WTC11 (cell line): Measurements from ENCODE around the gene PYGB. TPM values are rescaled to one million over a fixed set of nuclear protein-coding genes. Genes with fewer than 3 reads are reported as not detected.
"Not testable (repeated sequence)": the region's sequence is repeated elsewhere in the genome, so short reads cannot be mapped to it uniquely, and the experiment has no call there.

Experiments used
- ATAC-seq: fragments of 200-7000 bp; cut with Tn5 transposase; 2 replicates; pipeline ENCODE4 v1.10.0; 2021; ENCODE audit warnings: mild to moderate bottlenecking, moderate library complexity
- CTCF ChIA-PET: fragments of 300-600 bp; sonication (Branson Sonifier 250); formaldehyde crosslinking; loops from one replicate; lab custom pipeline; 2021; ENCODE audit warnings: antibody characterized with exemption; lab: Charles Lee
- POLR2A ChIA-PET: fragments of 350-600 bp; sonication (Branson Sonifier 250); formaldehyde crosslinking; loops from one replicate; lab custom pipeline; 2021; ENCODE audit warnings: antibody characterized with exemption; lab: Charles Lee
- DNase-seq: peaks from one replicate; pipeline ENCODE4 v3.0.0; 2021; ENCODE audit warnings: low spot score
- H3K27ac Mint-ChIP-seq: 2 replicates; pipeline ENCODE4 v1.8.0; 2021; ENCODE audit warnings: mixed read lengths
- H3K27me3 Mint-ChIP-seq: 2 replicates; pipeline ENCODE4 v1.8.0; 2021; ENCODE audit warnings: low read depth, mild to moderate bottlenecking, moderate library complexity, mixed read lengths
- H3K36me3 Mint-ChIP-seq: 2 replicates; pipeline ENCODE4 v1.8.0; 2021; ENCODE audit warnings: mixed read lengths
- H3K4me1 Mint-ChIP-seq: 2 replicates; pipeline ENCODE4 v1.8.0; 2022; ENCODE audit warnings: mixed read lengths
- H3K4me3 Mint-ChIP-seq: 2 replicates; pipeline ENCODE4 v1.8.0; 2021; ENCODE audit warnings: mild to moderate bottlenecking, moderate library complexity, mixed read lengths
- H3K9me3 Mint-ChIP-seq: 2 replicates; pipeline ENCODE4 v1.8.0; 2021; ENCODE audit warnings: mixed read lengths
- ATF1 ChIP-seq: sonication (generic); formaldehyde crosslinking; IDR thresholded peaks from 2 replicates; pipeline ENCODE4 v1.8.1; 2023; ENCODE audit warnings: mild to moderate bottlenecking, moderate library complexity, missing genetic modification reagents
- EMX1 ChIP-seq: fragments of 250-450 bp; sonication (Bioruptor Pico); IDR thresholded peaks from 2 replicates; pipeline ENCODE4 v1.8.0; 2021; ENCODE audit warnings: mild to moderate bottlenecking
- ERG ChIP-seq: fragments of 250-450 bp; sonication (Bioruptor Pico); IDR thresholded peaks from 2 replicates; pipeline ENCODE4 v1.8.0; 2021; ENCODE audit warnings: mild to moderate bottlenecking
- ESRRA ChIP-seq: sonication (generic); formaldehyde crosslinking; IDR thresholded peaks from 2 replicates; pipeline ENCODE4 v1.8.1; 2022; ENCODE audit warnings: mild to moderate bottlenecking, missing genetic modification reagents, borderline replicate concordance
- ETV6 ChIP-seq: sonication (generic); formaldehyde crosslinking; IDR thresholded peaks from 2 replicates; pipeline ENCODE4 v1.8.1; 2022; ENCODE audit warnings: mild to moderate bottlenecking, missing genetic modification reagents
- GRHL2 ChIP-seq: fragments of 250-450 bp; sonication (Bioruptor Pico); IDR thresholded peaks from 2 replicates; pipeline ENCODE4 v1.8.0; 2022; ENCODE audit warnings: mild to moderate bottlenecking, moderate library complexity; ENCODE audit not compliant: insufficient replicate concordance, severe bottlenecking
- HMGA2 ChIP-seq: fragments of 250-450 bp; sonication (Bioruptor Pico); IDR thresholded peaks from 2 replicates; pipeline ENCODE4 v1.4.0; 2021; ENCODE audit warnings: mild to moderate bottlenecking, moderate library complexity
- NR3C1 ChIP-seq: sonication (generic); formaldehyde crosslinking; conservative IDR thresholded peaks from 2 replicates; pipeline ENCODE4 v1.8.1; 2023; ENCODE audit warnings: low read depth, mild to moderate bottlenecking, missing genetic modification reagents
- OVOL2 ChIP-seq: fragments of 250-450 bp; sonication (Bioruptor Pico); IDR thresholded peaks from 2 replicates; pipeline ENCODE4 v1.9.0; 2021; ENCODE audit warnings: mild to moderate bottlenecking, borderline replicate concordance
- RELA ChIP-seq: sonication (generic); formaldehyde crosslinking; IDR thresholded peaks from 2 replicates; pipeline ENCODE4 v1.8.1; 2022; ENCODE audit warnings: missing genetic modification reagents, mild to moderate bottlenecking, borderline replicate concordance
- RORB ChIP-seq: fragments of 250-450 bp; sonication (Bioruptor Pico); IDR thresholded peaks from 2 replicates; pipeline ENCODE4 v1.9.0; 2021; ENCODE audit warnings: mild to moderate bottlenecking
- SP1 ChIP-seq: sonication (generic); formaldehyde crosslinking; conservative IDR thresholded peaks from 2 replicates; pipeline ENCODE4 v1.8.1; 2022; ENCODE audit warnings: missing genetic modification reagents
- ZNF416 ChIP-seq: fragments of 250-450 bp; sonication (Bioruptor Pico); IDR thresholded peaks from 2 replicates; pipeline ENCODE4 v1.9.0; 2021; ENCODE audit warnings: mild to moderate bottlenecking, inconsistent platforms
- total RNA-seq: library from RNA; stranded (reverse); gene quantifications from 3 replicates; pipeline ENCODE4 v1.2.3, GENCODE V29; 2021
- TF ChIP-seq, protein P1 (sequence below): fragments of 250-450 bp; sonication (Bioruptor Pico); conservative IDR thresholded peaks from 2 replicates; pipeline ENCODE4 v1.9.0; 2021; ENCODE audit warnings: mild to moderate bottlenecking
- TF ChIP-seq, protein P2 (sequence below): sonication (generic); formaldehyde crosslinking; IDR thresholded peaks from 2 replicates; pipeline ENCODE4 v1.8.0; 2022; ENCODE audit warnings: mild to moderate bottlenecking, missing genetic modification reagents
- TF ChIP-seq, protein P3 (sequence below): sonication (generic); formaldehyde crosslinking; IDR thresholded peaks from 2 replicates; pipeline ENCODE4 v1.8.1; 2022; ENCODE audit warnings: low read depth, missing genetic modification reagents, borderline replicate concordance
- TF ChIP-seq, protein P4 (sequence below): sonication (generic); formaldehyde crosslinking; IDR thresholded peaks from 2 replicates; pipeline ENCODE4 v1.8.1; 2023; ENCODE audit warnings: mild to moderate bottlenecking, missing genetic modification reagents, borderline replicate concordance

PYGB gene
- total RNA-seq, 1 experiment from 2014 or later: 48.5 TPM

GRCh38 chr20:25328954-25329498 is 81.1 kb downstream of the PYGB start (continued):
- TF ChIP-seq ERG (CRISPR knock-in tag) (no peak), ESRRA (no peak)

GRCh38 chr20:25334972-25335371 is 87.1 kb downstream of the PYGB start:
- H3K36me3 Mint-ChIP-seq: peaks cover 31% of the 10 kb centered on the region
- H3K27ac Mint-ChIP-seq, DNase-seq, ATAC-seq, H3K27me3 Mint-ChIP-seq, H3K4me3 Mint-ChIP-seq, CTCF ChIA-PET, POLR2A ChIA-PET: not testable (repeated sequence)
- peaks cover 15% of the 10 kb centered on the region for H3K9me3 Mint-ChIP-seq
- H3K4me1 Mint-ChIP-seq: peaks cover 15% of the 10 kb centered on the region

GRCh38 chr20:25336561-25337422 is 88.9 kb downstream of the PYGB start:
- ChIA-PET CTCF (interaction anchor here (0.6 to 3.9 kb wide), 21 partner anchors 9 to 121 kb away, joined by 3 to 51 read pairs (median 4); partner anchors contain the start of genes ABHD12 and GINS1), POLR2A (interaction anchor here (0.6 kb wide), 1 partner anchor 86 kb away, joined by 3 read pairs; no protein-coding TSS in a partner anchor)
- H3K4me1 Mint-ChIP-seq: peaks cover 32% of the 10 kb centered on the region
- TF ChIP-seq RELA (CRISPR knock-in tag) (no peak), ATF1 (no peak), NR3C1 (CRISPR knock-in tag) (no peak), ETV6 (CRISPR knock-in tag) (no peak), ZNF416 (no peak), HMGA2 (CRISPR knock-in tag) (no peak), EMX1 (no peak), SP1 (no peak)
- TF ChIP-seq, protein P1, sequence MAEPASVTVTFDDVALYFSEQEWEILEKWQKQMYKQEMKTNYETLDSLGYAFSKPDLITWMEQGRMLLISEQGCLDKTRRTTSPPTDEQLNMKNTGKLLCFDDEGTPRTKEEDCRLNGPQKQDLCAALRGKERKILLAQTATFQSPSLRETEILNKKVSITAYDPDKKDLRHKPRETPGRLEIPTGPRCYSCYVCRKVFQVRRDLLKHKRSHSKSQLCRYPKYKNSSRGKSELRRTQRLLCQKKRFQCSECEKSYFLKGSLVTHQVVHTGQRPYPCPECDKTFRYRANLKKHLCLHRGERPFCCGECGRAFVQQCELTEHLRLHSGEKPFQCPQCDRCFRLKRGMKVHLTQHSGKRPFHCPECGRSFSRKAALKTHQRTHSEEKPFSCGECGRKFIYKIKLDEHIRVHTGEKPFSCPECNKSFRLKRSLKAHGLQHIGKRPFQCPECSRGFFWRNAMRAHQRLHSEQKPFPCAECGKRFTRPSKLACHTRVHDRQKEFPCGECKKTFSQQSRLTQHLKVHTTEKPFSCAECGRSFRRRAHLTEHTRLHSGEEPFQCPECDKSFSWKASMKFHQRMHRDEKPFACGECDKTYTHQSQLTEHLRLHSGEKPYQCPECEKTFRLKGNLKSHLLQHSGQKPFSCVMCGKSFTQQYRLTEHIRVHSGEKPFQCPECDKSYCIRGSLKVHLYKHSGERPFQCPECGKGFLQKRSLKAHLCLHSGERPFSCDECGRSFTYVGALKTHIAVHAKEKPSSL (CRISPR knock-in tag): no peak
- TF ChIP-seq, protein P2, sequence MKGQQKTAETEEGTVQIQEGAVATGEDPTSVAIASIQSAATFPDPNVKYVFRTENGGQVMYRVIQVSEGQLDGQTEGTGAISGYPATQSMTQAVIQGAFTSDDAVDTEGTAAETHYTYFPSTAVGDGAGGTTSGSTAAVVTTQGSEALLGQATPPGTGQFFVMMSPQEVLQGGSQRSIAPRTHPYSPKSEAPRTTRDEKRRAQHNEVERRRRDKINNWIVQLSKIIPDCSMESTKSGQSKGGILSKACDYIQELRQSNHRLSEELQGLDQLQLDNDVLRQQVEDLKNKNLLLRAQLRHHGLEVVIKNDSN (CRISPR knock-in tag): no peak
- DNase-seq: peak; percentile 53
- peaks cover 12% of the 10 kb centered on the region for H3K36me3 Mint-ChIP-seq
- peaks cover 6% of the 10 kb centered on the region for H3K9me3 Mint-ChIP-seq
- H3K27me3 Mint-ChIP-seq: no peaks in the 10 kb centered on the region
- ATAC-seq: peak; percentile 87
- no peak overlapping the region for H3K4me3 Mint-ChIP-seq
- H3K27ac Mint-ChIP-seq: peak overlapping the region; percentile 72

DNA sequence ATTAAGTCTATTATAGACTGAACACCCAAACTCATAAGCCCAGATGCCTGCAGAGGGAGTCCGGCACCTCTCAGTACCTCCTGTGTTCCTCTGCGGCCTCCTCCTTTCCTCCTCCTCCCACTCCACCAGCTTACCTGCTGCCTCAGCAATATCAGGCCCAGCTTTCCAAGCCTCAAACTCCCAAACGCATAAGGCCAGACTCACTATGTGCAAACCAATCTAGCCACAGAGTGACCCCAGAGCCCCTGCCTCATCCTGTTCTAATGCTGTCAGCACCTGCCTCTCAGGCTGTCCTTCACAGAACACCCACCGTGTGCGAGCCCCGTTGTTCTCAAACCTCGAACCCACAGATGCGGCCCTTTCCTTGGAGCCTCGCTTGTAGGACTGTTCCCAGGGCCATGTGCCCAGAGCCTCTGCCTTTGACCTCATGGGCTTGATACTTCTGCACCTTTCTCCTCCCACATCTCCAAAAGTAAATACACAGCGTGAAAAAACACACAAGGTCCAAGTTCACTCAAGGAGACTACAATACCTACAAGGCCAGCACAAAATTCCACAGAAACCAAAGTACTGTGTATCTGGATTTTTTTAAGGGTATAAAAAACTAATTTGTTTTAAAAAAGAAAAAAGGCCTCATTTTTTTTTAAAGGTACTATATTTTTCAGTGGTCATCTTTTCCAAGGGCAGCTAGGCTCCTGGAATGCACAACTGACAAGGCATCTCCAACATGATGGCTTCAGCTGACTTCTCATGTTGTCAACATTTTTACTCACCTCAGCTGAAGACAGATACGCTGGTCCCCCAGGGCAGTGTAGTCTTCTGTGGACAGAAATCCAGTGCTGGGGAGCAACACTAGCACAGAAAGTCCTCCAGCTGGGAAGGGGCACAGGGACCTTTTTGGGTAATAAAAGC is 90.5 kb downstream of the PYGB start:
- H3K4me3 Mint-ChIP-seq: no peak overlapping the region
- peak overlapping the region; percentile 26 for H3K27ac Mint-ChIP-seq
- no peaks in the 10 kb centered on the region for H3K27me3 Mint-ChIP-seq
- ChIA-PET CTCF (interaction anchor here (0.8 to 3.9 kb wide), 3 partner anchors 14 to 61 kb away, joined by 3 to 27 read pairs (median 3); no protein-coding TSS in a partner anchor), POLR2A (no interaction called here)
- H3K9me3 Mint-ChIP-seq: peaks cover 3% of the 10 kb centered on the region; the same call in 1 of the 2 replicates
- no peak; the same call in 1 of the 2 replicates for ATAC-seq
- H3K36me3 Mint-ChIP-seq: peaks cover 10% of the 10 kb centered on the region
- peaks cover 36% of the 10 kb centered on the region for H3K4me1 Mint-ChIP-seq
- DNase-seq: no peak
- TF ChIP-seq ETV6 (CRISPR knock-in tag): no peak
- TF ChIP-seq OVOL2 (CRISPR knock-in tag): no peak
- no peak for TF ChIP-seq RORB (CRISPR knock-in tag)
- TF ChIP-seq GRHL2 (CRISPR knock-in tag): no peak
- TF ChIP-seq, protein P3, sequence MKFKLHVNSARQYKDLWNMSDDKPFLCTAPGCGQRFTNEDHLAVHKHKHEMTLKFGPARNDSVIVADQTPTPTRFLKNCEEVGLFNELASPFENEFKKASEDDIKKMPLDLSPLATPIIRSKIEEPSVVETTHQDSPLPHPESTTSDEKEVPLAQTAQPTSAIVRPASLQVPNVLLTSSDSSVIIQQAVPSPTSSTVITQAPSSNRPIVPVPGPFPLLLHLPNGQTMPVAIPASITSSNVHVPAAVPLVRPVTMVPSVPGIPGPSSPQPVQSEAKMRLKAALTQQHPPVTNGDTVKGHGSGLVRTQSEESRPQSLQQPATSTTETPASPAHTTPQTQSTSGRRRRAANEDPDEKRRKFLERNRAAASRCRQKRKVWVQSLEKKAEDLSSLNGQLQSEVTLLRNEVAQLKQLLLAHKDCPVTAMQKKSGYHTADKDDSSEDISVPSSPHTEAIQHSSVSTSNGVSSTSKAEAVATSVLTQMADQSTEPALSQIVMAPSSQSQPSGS (CRISPR knock-in tag): no peak
- TF ChIP-seq, protein P4, sequence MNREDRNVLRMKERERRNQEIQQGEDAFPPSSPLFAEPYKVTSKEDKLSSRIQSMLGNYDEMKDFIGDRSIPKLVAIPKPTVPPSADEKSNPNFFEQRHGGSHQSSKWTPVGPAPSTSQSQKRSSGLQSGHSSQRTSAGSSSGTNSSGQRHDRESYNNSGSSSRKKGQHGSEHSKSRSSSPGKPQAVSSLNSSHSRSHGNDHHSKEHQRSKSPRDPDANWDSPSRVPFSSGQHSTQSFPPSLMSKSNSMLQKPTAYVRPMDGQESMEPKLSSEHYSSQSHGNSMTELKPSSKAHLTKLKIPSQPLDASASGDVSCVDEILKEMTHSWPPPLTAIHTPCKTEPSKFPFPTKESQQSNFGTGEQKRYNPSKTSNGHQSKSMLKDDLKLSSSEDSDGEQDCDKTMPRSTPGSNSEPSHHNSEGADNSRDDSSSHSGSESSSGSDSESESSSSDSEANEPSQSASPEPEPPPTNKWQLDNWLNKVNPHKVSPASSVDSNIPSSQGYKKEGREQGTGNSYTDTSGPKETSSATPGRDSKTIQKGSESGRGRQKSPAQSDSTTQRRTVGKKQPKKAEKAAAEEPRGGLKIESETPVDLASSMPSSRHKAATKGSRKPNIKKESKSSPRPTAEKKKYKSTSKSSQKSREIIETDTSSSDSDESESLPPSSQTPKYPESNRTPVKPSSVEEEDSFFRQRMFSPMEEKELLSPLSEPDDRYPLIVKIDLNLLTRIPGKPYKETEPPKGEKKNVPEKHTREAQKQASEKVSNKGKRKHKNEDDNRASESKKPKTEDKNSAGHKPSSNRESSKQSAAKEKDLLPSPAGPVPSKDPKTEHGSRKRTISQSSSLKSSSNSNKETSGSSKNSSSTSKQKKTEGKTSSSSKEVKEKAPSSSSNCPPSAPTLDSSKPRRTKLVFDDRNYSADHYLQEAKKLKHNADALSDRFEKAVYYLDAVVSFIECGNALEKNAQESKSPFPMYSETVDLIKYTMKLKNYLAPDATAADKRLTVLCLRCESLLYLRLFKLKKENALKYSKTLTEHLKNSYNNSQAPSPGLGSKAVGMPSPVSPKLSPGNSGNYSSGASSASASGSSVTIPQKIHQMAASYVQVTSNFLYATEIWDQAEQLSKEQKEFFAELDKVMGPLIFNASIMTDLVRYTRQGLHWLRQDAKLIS: no peak
